ENCODE data around the gene TMEM26. TPM values are rescaled to one million over a fixed set of nuclear protein-coding genes. Genes with fewer than 3 reads are reported as not detected.

TMEM26 gene
- polyA plus RNA-seq, 5 donors: 4.2 to 7.4 (median 6.4) TPM

DNA sequence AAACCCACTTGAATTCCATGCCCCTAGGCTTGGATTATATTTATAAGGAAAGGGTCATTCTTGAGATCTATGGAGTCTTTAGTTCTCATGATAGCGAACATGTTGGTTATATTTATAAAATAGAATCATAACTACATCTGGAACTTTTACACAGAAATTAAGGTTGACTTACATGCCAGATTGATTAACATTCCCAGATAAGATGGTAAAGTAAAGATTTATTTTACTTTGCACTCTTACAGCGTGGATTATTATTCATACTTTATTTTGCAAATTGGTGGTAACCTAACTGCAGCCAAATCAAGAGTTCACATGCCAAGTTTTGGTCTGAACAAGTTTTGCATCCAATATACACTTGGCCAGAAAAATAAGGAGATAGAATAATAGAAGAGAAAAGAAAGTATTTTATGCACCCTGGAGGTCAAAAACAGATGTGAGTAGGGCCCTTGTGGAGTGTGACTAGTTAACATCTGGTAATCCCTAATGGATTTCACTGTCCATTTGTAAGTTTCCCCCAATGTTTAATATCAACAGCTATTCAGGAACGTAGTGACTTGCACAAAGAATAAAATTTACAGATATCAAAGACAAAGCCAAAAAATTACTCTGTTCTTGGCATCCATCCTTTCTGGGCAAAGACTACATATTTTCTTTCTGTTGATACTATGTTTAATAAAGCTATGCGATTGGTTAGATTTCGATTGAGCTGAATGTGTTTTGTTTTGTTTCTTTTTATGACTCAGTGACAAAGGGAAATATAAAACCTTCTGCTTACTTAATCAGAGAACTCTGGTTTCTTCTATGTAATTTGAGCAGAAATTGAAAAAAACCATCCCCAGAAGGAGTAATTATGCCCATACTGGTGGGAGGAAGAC is 10.1 kb upstream of the TMEM26 start:
- peak; percentile 78 to 84 for DNase-seq

DNA sequence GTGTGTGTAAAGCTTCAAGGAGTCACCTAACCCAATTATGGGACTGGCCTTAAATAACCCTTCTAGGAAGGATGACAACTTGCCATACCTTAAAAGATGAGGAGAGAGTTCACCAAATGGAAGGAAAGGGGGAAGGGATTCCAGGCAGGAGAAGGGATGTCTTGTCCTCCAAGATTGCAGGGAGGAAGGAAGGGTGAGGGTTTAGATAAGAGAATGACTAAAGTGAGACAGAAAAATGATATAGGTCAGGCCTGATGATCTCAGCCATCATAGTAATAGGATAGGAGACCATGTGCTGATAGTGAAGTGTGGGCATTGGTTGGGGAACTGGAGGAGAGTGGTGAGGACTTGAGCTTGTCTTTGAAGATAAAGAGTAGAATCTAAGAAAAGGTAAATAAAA is 7.7 kb upstream of the TMEM26 start:
- no peak for DNase-seq

DNA sequence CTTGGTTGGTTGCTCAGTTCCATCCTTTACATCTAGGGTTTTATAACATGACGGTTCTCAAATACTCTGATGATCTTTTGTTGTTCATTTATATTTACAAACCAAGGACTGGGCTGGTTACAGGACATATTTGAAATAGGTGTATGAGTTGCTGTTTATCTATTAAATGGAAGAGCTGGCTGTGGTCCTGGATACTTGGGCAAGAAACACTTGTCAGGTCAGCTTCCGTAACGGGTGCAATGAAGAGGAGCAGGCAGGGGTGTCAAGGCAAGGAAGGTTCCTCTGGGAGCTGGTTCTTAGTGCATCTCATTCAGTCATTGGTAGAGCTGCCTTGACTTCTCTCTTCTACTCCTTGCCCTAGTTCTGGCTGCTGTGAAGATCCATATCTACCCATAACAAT is 4.8 kb upstream of the TMEM26 start:
- no peak for DNase-seq

DNA sequence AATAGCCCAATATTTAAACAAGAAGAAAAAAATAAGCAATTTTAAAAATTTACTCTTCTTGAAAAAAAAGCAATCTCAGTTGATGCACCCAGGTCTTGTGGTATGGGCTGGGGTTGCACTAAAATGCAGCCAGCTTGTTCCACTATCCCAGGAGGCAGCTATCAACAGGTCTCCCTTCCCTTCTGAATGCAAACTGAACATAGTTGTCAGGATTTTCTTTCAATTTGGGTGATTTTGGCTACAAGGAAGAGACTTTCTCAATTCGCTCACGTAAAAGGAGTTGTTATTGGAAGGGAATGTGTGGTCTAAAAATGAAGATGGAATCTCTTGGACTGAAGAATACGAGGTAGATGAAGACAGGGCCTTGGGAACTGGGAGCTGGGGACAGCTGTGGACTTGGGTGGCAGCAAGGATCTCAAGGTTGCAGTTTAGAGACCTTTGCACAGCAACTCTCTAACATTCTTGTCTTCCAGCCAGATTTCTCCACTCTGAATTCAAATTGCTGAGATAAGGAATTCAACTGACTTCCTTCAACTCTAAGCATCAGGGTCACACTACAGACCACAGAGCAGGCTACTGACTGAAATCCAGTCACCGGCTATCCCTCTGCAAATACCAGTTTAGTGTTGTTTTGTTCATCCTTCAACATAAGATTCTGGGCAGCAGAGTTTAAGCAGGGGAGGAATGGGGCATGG is 3.1 kb upstream of the TMEM26 start:
- DNase-seq: no peak

DNA sequence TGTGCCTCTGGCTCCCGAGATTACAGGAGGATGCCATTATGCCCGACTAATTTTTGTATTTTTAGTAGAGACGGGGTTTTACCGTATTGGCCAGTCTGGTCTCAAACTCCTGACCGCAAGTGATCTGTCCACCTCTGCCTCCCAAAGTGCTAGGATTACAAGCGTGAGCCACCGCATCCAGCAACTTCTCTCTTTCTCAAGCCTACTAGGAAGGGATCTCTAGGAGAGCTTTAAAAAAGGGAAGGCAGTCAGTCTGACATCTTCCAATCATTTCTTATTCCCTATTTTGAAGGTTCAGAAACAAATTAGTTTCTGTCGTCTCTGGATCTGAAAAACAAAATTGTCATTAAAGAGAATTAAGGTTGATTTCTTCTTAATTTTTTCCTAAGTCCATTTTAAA is 2.5 kb upstream of the TMEM26 start:
- no peak for DNase-seq

DNA sequence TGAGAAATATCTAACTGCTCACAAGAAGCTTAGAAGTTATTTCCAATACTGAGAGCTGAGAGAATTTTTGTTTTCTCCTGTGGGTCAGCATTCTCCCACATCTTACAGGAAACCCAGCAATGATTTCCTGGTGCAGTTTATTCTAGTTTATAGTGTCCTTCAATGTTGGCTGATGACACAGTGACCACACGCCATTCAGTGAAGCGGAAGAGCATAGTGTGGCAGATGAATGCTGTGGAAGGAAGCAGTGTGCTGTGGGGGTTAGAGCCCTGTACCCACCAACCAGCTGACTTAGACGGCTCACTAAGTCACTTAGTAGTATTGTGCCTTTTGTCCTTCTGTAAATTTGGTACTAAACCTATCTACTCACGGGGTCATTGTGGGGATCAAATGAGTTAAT is 1.4 kb upstream of the TMEM26 start:
- no peak for DNase-seq

DNA sequence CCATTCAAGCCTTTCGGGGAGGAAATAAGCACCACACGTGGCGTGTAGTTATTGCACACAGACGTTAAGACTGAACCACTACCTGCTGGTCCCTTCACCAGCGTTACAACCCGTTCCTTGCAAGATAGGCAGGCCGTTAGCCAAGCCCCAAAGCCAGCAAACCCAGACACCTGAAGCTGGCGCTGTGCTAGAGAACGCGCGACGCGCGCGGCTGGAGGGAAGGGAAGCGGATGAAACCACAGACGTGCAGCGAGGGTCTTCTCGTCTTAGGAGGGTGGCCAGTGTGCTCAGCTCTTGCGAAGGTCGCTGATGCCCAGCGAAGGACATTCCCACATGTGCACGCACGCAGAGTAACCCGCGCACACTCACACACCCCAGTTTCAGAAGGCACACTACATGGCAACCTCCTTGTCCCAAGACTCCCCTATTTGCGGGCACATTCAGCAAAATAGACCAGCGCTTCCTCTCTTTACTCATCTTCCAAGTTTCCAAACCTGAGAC is 980 bp downstream of the TMEM26 start:
- no peak for DNase-seq

DNA sequence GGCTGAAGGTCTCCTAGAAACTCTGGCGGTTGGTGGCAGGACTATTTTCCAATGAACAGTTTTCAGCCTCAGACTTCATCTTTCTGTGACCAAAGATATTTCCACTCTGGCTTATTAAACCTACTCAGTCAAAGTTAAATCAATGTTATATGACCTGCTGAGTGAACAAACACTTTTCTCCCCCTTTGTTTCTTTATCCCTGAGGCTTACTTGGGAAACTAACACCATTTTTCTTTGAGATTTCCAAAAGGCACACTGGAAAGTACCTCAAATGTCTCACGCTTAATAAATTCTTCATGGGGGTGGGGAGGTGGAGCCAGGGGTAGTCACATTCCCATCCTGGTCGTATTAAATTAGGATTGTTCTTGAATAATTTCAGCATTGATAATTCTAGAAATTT is 1.8 kb downstream of the TMEM26 start:
- no peak for DNase-seq

DNA sequence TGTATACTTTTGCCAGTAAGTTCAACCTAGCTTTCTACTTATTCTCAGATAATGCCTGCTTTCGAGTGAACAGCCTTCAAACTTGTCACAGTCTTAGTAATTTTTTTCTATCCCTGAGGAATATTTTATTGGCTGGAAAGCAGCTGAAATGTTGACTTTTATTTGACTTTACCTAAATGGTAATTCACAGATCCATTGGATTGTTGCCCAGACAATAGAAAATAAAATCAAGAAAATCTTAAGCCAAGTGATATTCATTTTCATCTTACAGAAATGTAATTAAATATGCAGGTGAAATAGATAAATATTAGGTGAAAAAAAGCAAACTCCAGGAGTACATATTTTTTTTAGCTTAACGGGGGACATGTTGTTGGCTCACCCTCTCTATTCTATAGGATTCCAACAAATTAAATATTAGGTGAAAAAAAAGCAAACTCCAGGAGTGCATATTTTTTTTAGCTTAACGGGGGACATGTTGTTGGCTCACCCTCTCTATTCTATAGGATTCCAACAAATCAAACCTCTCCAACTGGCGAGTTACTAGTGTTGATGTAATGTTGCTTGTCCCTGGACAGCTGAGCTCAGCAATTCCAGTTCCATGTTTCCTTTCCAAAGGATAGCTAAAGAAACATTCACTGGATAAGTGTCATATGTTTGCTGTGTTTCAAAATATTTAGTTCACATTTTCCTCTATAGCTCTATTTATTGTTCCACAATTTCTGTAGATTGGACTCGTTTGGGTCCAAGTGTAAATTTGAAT is 4.2 kb downstream of the TMEM26 start:
- DNase-seq: peak; percentile 54 to 56

DNA sequence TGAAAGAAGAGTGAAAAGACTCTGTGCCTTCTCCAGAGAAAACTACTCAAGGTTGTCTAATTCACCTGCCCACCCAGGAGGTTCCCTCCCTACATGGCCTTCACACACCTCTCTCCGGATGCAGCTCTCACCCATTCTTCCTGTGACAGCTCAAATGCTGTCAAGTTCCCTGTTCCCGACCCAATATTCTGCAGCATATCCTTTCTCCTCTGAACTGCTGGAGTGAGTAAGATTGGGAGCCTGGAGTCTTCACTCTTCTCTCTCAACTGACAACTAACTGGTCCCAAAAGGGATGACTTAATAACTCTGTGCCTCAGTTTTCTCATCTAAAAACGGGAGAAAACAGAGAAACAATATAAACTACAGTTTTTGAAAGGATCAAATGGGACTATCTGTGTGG is 5.1 kb downstream of the TMEM26 start:
- DNase-seq: no peak

DNA sequence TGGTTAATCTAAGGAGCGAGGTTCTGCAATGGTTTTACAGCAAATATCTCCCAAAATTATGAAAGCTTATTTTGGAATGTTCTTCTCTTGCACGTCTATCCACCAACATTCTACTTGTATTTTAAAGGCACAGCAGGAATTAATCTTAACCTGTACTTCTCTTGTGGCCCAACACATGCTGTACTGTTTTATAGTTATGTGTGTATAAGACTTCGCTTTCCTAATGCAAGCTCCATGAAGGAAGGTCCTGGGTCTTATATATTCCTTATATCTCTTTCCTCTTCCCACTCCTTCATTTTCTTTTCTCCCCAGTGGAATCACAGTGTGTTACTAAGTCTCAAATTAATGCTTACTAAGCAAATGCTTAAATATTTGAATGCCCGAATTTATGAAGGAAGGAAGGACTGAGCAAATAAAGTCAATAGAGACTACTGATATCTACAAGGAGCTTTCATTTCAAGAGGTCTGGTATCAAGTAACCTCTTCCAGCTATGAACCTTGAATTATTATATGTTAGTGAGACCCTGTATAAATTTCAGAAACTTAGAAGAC is 14.0 kb downstream of the TMEM26 start:
- no peak for DNase-seq

DNA sequence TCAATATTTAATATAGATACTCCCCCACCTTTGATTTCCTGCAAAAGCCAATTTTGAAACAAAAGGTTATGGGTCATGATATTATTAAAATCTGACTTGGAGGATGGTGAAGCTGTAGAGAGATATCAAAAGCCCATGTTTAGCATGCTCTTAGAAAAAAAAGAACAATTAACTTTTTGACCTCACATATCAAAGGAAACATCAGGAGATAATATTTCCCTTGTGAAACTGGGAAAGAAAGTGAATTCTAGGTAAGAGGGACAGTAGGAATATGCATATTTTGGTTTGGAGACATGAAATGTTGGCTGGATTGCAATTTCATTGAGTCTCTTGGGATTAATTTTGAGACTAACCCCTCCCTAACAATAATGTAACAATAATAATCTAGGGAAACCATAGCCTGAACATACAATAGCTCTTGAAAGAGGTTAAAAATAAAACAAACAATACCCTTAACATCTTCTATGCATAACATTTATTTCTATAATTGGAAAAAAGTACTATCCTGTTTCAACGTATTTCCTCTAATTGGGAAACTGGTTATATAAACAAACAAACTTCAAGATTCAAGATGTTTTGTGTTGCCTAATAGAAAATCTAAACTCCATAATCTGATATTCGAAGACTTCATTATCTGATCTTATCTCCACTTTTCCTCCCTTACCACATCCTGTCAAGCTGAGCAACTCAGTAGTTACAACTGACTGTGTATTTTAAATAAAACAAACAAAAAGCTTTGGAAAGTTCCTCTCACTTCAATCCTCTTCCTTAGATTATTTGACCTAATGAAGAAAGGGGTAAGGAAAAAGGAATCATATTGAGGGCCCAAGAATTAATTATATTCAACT is 14.8 kb downstream of the TMEM26 start:
- DNase-seq: peak; percentile 58 to 64

DNA sequence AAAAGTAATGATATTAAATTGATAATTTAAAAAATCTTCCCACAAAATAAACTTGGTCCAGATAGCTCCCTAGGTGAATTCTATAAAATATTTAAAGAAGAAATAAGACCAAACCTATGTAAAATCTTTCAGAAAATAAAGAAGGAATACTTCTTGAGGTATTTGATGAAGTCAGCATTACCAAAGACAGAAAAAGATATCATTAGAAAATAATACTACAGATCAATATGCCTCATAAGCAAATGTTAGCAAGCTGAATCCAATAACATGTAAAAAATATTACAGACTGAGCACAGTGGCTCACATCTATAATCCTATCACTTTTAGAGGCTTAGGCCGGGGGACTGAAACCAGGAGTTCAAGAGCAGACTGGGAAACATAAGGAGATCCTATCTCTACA is 30.0 kb downstream of the TMEM26 start:
- DNase-seq: no peak

DNA sequence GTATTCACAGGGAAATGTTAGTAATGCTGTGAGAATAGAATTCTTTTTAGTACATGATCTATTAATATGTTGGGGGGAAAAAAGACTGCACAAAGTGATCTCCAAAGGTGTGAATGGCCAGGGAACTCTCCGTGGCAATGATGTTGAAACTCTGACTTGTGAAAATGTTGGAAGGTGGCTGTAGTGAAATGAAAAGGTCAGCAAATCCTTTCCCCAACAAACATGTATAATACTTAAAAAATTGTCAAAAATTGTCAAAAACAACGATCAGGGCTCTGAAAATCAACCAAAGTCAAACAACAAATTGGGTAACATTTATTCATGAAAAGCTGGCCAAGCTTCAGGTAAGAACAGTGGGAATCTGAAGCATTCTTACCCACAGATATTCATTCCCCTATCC is 35.5 kb downstream of the TMEM26 start:
- DNase-seq: no peak

DNA sequence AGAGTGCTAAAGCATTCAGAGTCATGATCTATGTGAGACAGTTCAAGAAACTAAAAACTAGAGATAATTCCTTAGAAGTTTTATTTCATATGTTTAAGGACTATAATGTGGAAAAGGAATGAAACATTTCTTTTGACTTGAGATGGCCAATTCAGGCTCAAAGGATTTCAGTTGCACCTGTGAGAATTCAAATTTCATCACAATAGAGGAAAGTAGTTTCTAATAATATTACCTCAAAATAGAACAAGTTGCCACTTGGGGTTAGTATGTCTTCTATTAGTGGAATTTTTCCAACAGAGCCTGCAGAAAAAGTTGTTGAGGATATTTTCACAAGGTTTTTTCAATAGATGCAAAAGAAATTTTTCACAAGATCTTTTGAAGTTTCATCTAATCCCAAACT is 37.4 kb downstream of the TMEM26 start:
- DNase-seq: no peak

DNA sequence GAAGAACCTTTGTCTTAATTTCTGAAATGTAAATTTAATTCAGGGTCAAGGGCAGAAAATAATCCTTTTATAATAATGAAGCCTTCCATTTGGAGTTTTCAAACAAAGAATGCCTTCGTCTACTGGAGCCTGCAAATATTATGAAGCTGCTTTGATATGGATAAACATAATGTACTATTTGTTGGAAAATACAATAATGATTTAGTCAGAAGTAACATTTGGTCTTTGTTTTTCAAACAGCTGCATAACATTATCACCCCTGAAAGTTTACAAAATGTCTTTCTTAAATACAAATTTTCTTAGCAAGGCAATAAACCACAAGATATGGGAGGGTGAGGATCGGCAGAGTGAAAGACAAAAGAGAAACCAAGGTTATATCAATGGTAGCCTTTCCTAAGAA is 41.5 kb downstream of the TMEM26 start:
- DNase-seq: peak in 1 of 2 donors; percentile 34

DNA sequence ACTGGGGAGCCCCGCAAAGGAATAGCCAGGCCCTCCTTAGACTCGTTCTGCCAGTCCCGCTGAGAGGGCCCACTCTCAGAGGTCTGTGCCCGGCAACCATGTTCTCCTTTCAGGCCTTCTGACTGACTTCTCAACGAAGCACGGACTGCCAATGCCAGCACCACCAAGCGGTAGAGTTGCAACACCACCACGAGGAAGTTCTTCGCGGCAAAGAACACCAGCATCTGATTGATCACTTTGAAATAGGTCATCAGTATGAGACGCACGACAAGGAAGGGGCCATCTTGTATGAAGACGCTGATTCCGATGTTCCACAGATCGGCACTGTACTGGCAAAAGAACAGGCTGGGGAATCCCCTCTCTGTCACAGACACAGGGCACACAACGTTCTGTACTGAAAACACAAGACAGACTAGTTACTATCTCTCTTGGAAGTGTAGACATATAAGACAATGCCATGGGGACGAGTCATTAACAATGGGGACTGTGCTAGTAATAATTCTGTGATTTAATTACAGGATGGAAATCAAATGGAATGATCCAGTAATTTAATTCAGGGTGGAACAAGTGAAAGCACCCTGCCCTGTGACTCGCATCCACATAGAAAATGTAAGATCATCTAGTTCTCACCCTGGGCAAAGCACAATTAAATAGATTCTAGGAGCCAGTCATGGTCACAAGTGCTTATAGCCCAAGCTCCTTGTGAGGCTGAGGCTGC is 42.7 kb downstream of the TMEM26 start:
- DNase-seq: no peak

DNA sequence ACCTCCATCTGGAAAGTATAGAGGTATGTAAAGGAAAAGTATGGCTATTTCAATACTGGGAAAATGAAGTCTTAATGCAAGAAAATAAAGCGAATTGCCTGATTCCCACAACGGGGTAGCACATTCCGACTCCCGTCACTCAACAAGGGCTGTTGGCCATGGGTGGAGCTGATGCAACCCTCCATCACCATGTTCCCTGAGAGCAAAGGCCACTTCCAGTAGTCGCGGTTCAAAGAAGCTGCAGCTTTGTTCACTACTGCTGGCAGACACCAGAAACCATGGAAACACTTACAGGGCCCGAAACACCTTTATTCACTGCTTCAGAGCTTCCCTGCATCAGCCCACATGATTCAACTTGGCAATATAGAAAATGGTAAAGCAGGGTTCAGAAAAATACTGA is 44.0 kb downstream of the TMEM26 start:
- no peak for DNase-seq

DNA sequence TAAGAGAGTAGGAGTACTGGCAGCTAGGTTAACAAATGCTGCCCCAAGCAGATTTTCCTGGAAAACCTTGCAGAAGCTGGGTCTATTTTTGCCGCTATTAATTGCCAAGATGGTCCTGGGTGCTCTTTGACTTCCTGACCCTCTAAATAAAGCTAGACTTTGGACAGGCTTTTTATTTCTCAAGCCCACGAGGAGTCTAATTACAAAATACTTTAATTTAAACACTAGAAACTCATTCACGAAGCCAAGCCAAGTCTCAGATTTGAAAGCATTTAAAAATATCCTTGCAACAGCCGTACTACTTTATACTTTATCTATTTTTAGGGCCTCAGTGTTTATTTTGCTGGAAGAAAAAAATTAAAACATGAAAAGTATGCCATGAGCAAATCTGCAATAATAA is 45.1 kb downstream of the TMEM26 start:
- DNase-seq: peak; percentile 80 to 83

DNA sequence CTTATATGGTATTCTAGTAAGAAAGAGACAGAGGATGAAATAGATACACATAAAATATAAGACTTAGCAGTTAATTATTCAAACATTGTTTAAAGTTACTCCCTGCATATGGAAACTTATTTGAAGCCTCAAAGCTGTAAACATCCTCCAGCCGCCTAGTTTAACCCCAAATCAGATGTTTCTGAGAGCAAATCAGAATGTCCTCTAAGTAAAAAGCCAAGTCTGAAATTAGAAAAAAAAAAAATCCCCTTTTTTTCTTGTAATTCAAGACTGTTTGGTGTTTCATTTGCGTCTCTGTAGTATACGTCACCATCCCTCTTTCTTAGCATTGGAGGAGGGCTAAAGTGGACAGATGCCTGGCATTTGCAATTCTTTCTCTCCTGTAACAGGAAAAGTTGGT is 46.4 kb downstream of the TMEM26 start:
- peak; percentile 28 to 45 for DNase-seq
